PC-9 (cell line): ENCODE results near the gene MCCC2. TPM values are rescaled to one million over a fixed set of nuclear protein-coding genes. Genes with fewer than 3 reads are reported as not detected.

Source experiments
- BruUV-seq: library from RNA; stranded (reverse); fragments of 400-500 nt; replicated peaks from 2 replicates; lab custom pipeline; 2021; lab: Mats Ljungman, UMichigan
- CTCF ChIA-PET: fragments of 300-600 bp; sonication (Branson Sonifier 250); formaldehyde crosslinking; loops from one replicate; lab custom pipeline; 2022; ENCODE audit warnings: antibody characterized with exemption; lab: Charles Lee
- POLR2A ChIA-PET: fragments of 300-600 bp; sonication (Branson Sonifier 250); formaldehyde crosslinking; loops from one replicate; lab custom pipeline; 2022; ENCODE audit warnings: antibody characterized with exemption; ENCODE audit not compliant: unreplicated experiment; lab: Charles Lee
- DNase-seq, 2 experiments: peaks; one replicate each; pipeline versions ENCODE4 v3.0.0 to v3.0.0-alpha.2; 2015 to 2022; ENCODE audit warnings: mixed read lengths in 1 of 2
- H2AFZ ChIP-seq: fragments of 200-600 bp; sonication (generic); 2 replicates; pipeline ENCODE4 v1.8.1; 2017; ENCODE audit warnings: antibody characterized with exemption
- H3F3A ChIP-seq: fragments of 200-600 bp; sonication (generic); 2 replicates; pipeline ENCODE4 v1.8.1; 2017; ENCODE audit warnings: antibody characterized with exemption, mild to moderate bottlenecking, low read depth; ENCODE audit not compliant: insufficient read depth
- H3K27ac ChIP-seq: fragments of 200-600 bp; sonication (generic); 2 replicates; pipeline ENCODE4 v1.6.1; 2016; ENCODE audit warnings: mixed run types
- H3K27me3 ChIP-seq: fragments of 200-600 bp; sonication (generic); 2 replicates; pipeline ENCODE4 v1.6.1; 2016; ENCODE audit warnings: low read depth, mixed run types; ENCODE audit not compliant: insufficient read depth
- H3K36me3 ChIP-seq: fragments of 200-600 bp; sonication (generic); 2 replicates; pipeline ENCODE4 v1.6.1; 2016; ENCODE audit warnings: low read depth, mixed run types
- H3K4me1 ChIP-seq: fragments of 200-600 bp; sonication (generic); replicated peaks from 2 replicates; pipeline ENCODE4 v1.6.1; 2016; ENCODE audit warnings: mixed run types; ENCODE audit not compliant: insufficient read depth
- H3K4me2 ChIP-seq: fragments of 200-600 bp; sonication (generic); 2 replicates; pipeline ENCODE4 v1.6.1; 2017; ENCODE audit warnings: mixed run types
- H3K4me3 ChIP-seq: fragments of 200-600 bp; sonication (generic); 2 replicates; pipeline ENCODE4 v1.6.1; 2016; ENCODE audit warnings: mixed run types
- H3K79me2 ChIP-seq: fragments of 200-600 bp; sonication (generic); 2 replicates; pipeline ENCODE4 v1.6.1; 2017; ENCODE audit warnings: low read depth, mixed run types
- H3K9me2 ChIP-seq: fragments of 200-600 bp; sonication (generic); 2 replicates; pipeline ENCODE4 v1.8.1; 2017; ENCODE audit warnings: mild to moderate bottlenecking; ENCODE audit not compliant: insufficient read depth
- H3K9me3 ChIP-seq: fragments of 200-600 bp; sonication (generic); 2 replicates; pipeline ENCODE4 v1.8.1; 2016; ENCODE audit warnings: low read depth; ENCODE audit not compliant: insufficient read depth
- H4K20me1 ChIP-seq: fragments of 200-600 bp; sonication (generic); 2 replicates; pipeline ENCODE4 v1.8.1; 2017; ENCODE audit not compliant: insufficient read depth
- CTCF ChIP-seq: fragments of 200-600 bp; sonication (generic); conservative IDR thresholded peaks from 2 replicates; pipeline ENCODE4 v1.6.1; 2017; ENCODE audit warnings: mixed run types, antibody characterized with exemption, mild to moderate bottlenecking, moderate library complexity
- EZH2 ChIP-seq: fragments of 200-600 bp; sonication (generic); IDR thresholded peaks from 2 replicates; pipeline ENCODE4 v1.8.0; 2017; ENCODE audit warnings: antibody characterized with exemption, low read depth
- intact Hi-C: fragments of 100-400 bp; cut with micrococcal nuclease; formaldehyde crosslinking; loops from one replicate; pipeline ENCODE4 v1.10.0; 2022; ENCODE audit not compliant: unreplicated experiment
- total RNA-seq: library from RNA; stranded (reverse); gene quantifications from 2 replicates; pipeline ENCODE4 v1.2.3, GENCODE V29; 2021

MCCC2 gene
- total RNA-seq, 1 experiment from 2014 or later: 87.0 TPM

- ChIA-PET POLR2A (no interaction called here), CTCF (no interaction called here)
- H3K4me2 ChIP-seq: no peak overlapping the region
- H3K36me3 ChIP-seq: peaks cover 6% of the 10 kb centered on the region; the same call in 1 of the 2 replicates
- H3K4me1 ChIP-seq: no peaks in the 10 kb centered on the region
- no peak for DNase-seq
- H3K27ac ChIP-seq: no peak overlapping the region
- no peaks in the 10 kb centered on the region for H3K27me3 ChIP-seq
- H3K9me3 ChIP-seq: no peaks in the 10 kb centered on the region
- TF ChIP-seq EZH2 (no peak), CTCF (no peak)
- no peak overlapping the region for H2AFZ ChIP-seq
- no peaks in the 10 kb centered on the region for H3F3A ChIP-seq
- H4K20me1 ChIP-seq: peaks cover 5% of the 10 kb centered on the region
- H3K4me3 ChIP-seq: no peak overlapping the region
- no TSS peak for BruUV-seq
- H3K9me2 ChIP-seq: no peaks in the 10 kb centered on the region
- 0 out of 2 replicates have a peak, but pooled peaks cover 5% of the 10 kb centered on the region for H3K79me2 ChIP-seq
- intact Hi-C loops: no loop called here
Observed at GRCh38 chr5:71615809-71616208, 28.7 kb downstream of the MCCC2 start.

- no peak overlapping the region for H3K4me2 ChIP-seq
- TF ChIP-seq EZH2: no peak
- no peak for TF ChIP-seq CTCF
- 0 out of 2 replicates have a peak, but pooled peaks cover 5% of the 10 kb centered on the region for H3K79me2 ChIP-seq
- no peaks in the 10 kb centered on the region for H3K9me2 ChIP-seq
- ChIA-PET CTCF (no interaction called here), POLR2A (no interaction called here)
- H2AFZ ChIP-seq: no peak overlapping the region
- no peak overlapping the region for H3K4me3 ChIP-seq
- no peak for DNase-seq
- H3K27ac ChIP-seq: no peak overlapping the region
- H3F3A ChIP-seq: no peaks in the 10 kb centered on the region
- no peaks in the 10 kb centered on the region for H3K4me1 ChIP-seq
- intact Hi-C loops: no loop called here
- H3K9me3 ChIP-seq: no peaks in the 10 kb centered on the region
- H4K20me1 ChIP-seq: no peaks in the 10 kb centered on the region; the same call in 1 of the 2 replicates
- H3K27me3 ChIP-seq: no peaks in the 10 kb centered on the region
- no TSS peak for BruUV-seq
- H3K36me3 ChIP-seq: peaks cover 15% of the 10 kb centered on the region; the same call in 1 of the 2 replicates
Observed at GRCh38 chr5:71620630-71621029, 33.5 kb downstream of the MCCC2 start.

GRCh38 chr5:71621268-71621667 lies 34.1 kb downstream of the MCCC2 start:
- no peaks in the 10 kb centered on the region; the same call in 1 of the 2 replicates for H4K20me1 ChIP-seq
- H3F3A ChIP-seq: no peaks in the 10 kb centered on the region
- no peaks in the 10 kb centered on the region for H3K9me2 ChIP-seq
- H2AFZ ChIP-seq: no peak overlapping the region
- no peak for DNase-seq
- H3K9me3 ChIP-seq: no peaks in the 10 kb centered on the region
- no peak overlapping the region for H3K4me2 ChIP-seq
- peaks cover 10% of the 10 kb centered on the region; the same call in 1 of the 2 replicates for H3K36me3 ChIP-seq
- ChIA-PET POLR2A (no interaction called here), CTCF (no interaction called here)
- no peak overlapping the region for H3K4me3 ChIP-seq
- 0 out of 2 replicates have a peak, but pooled peaks cover 5% of the 10 kb centered on the region for H3K79me2 ChIP-seq
- TF ChIP-seq EZH2 (no peak), CTCF (no peak)
- H3K4me1 ChIP-seq: no peaks in the 10 kb centered on the region
- no TSS peak for BruUV-seq
- H3K27me3 ChIP-seq: no peaks in the 10 kb centered on the region
- intact Hi-C loops: no loop called here
- no peak overlapping the region for H3K27ac ChIP-seq
